Keratinocyte (primary cell): ENCODE results near the gene CDH13. TPM values are rescaled to one million over a fixed set of nuclear protein-coding genes. Genes with fewer than 3 reads are reported as not detected.

Source experiments
- DNase-seq: peaks from one replicate; pipeline ENCODE4 v3.0.0-alpha.2; 2011; ENCODE audit warnings: low read depth, missing footprints, low spot score
- FAIRE-seq: peaks from 2 replicates; lab custom pipeline; 2011; peaks lifted over from hg19 to GRCh38; lab: Jason Lieb, UNC
- H2AFZ ChIP-seq: 2 replicates; pipeline ENCODE4 v1.6.0; 2012; ENCODE audit warnings: low read length, control low read depth, inconsistent platforms; ENCODE audit not compliant: control insufficient read depth
- H3K27ac ChIP-seq: 2 replicates; pipeline ENCODE4 v1.5.1; 2011; ENCODE audit warnings: low read length; ENCODE audit not compliant: control insufficient read depth, insufficient read depth
- H3K27me3 ChIP-seq: 3 replicates; pipeline ENCODE4 v1.6.0; 2011; ENCODE audit warnings: low read length; ENCODE audit not compliant: control insufficient read depth, insufficient read depth; ENCODE audit errors: extremely low read depth
- H3K36me3 ChIP-seq, 2 experiments: 2 replicates in 1 of 2; 3 replicates in 1 of 2; pipeline ENCODE4 v1.5.1; 2011; ENCODE audit warnings: low read length in 2 of 2, mild to moderate bottlenecking in 1 of 2; ENCODE audit not compliant: control insufficient read depth in 2 of 2, insufficient read depth in 2 of 2; ENCODE audit errors: extremely low read depth in 1 of 2
- H3K4me1 ChIP-seq: 3 replicates; pipeline ENCODE4 v1.5.1; 2011; ENCODE audit warnings: low read length; ENCODE audit not compliant: control insufficient read depth, insufficient read depth; ENCODE audit errors: extremely low read depth
- H3K4me2 ChIP-seq: 3 replicates; pipeline ENCODE4 v1.6.0; 2011; ENCODE audit warnings: low read depth, low read length; ENCODE audit not compliant: control insufficient read depth, insufficient read depth; ENCODE audit errors: extremely low read depth
- H3K4me3 ChIP-seq, 3 experiments: fragments of 200-600 bp in 1 of 3; sonication (generic) in 1 of 3; 2 replicates in 2 of 3; 3 replicates in 1 of 3; pipeline ENCODE4 v1.5.1; 2011 to 2016; ENCODE audit warnings: low read length in 3 of 3, mild to moderate bottlenecking in 3 of 3, control low read depth in 2 of 3, inconsistent platforms in 1 of 3, low read depth in 1 of 3, mixed read lengths in 1 of 3, mixed run types in 1 of 3, moderate library complexity in 1 of 3; ENCODE audit not compliant: control insufficient read depth in 2 of 3, insufficient read depth in 2 of 3; ENCODE audit errors: extremely low read depth in 1 of 3
- H3K79me2 ChIP-seq: 2 replicates; pipeline ENCODE4 v1.6.0; 2012; ENCODE audit warnings: low read length; ENCODE audit not compliant: control insufficient read depth, insufficient read depth
- H3K9ac ChIP-seq: 3 replicates; pipeline ENCODE4 v1.6.0; 2011; ENCODE audit warnings: low read length; ENCODE audit not compliant: control insufficient read depth, insufficient read depth; ENCODE audit errors: extremely low read depth
- H3K9me1 ChIP-seq: 3 replicates; pipeline ENCODE4 v1.6.0; 2011; ENCODE audit warnings: low read length; ENCODE audit not compliant: control insufficient read depth, insufficient read depth; ENCODE audit errors: extremely low read depth
- H3K9me3 ChIP-seq: 2 replicates; pipeline ENCODE4 v1.5.1; 2012; ENCODE audit warnings: low read depth, low read length; ENCODE audit not compliant: control insufficient read depth
- H4K20me1 ChIP-seq: 3 replicates; pipeline ENCODE4 v1.6.0; 2011; ENCODE audit warnings: low read length; ENCODE audit not compliant: control insufficient read depth, insufficient read depth; ENCODE audit errors: extremely low read depth
- CTCF ChIP-seq, 3 experiments: IDR thresholded peaks in 1 of 3; conservative IDR thresholded peaks in 1 of 3; optimal IDR thresholded peaks in 1 of 3; 2 replicates in 2 of 3; 3 replicates in 1 of 3; pipeline versions ENCODE3 to v1.5.1; 2011; ENCODE audit warnings: low read length in 3 of 3, mild to moderate bottlenecking in 3 of 3, moderate library complexity in 2 of 3, control low read depth in 1 of 3, inconsistent platforms in 1 of 3; ENCODE audit not compliant: insufficient read depth in 2 of 3; ENCODE audit errors: extremely low read depth in 1 of 3
- EZH2 ChIP-seq: IDR thresholded peaks from one replicate; pipeline ENCODE4 v1.6.1; 2012; ENCODE audit warnings: inconsistent platforms, mild to moderate bottlenecking, low read length, moderate library complexity
- dilution Hi-C: fragments of 300-500 bp; cut with MboI; formaldehyde crosslinking; loops from one replicate; pipeline ENCODE4 v1.7.0; 2020; ENCODE audit warnings: low sequenced_read_pairs; ENCODE audit not compliant: extremely low pct_ligation_motif_present
- polyA plus RNA-seq, 5 experiments: library from polyadenylated mRNA; depleted of rRNA in 3 of 5; stranded (reverse) in 3 of 5; stranded (forward) in 1 of 5; unstranded in 1 of 5; fragments of >200 nt; gene quantifications; 1 replicate in 1 of 5; 2 replicates in 3 of 5; 3 replicates in 1 of 5; pipeline versions ENCODE4 v1.2.1 to v1.2.3, GENCODE V29; 2011 to 2012; ENCODE audit warnings: missing spikeins in 2 of 5, low read depth in 1 of 5, low replicate concordance in 1 of 5

Gene CDH13
- polyA plus RNA-seq, 1 donor (not counting 4 experiments of a cell fraction or from before 2014, with no cell fraction given): 111 TPM

GRCh38 chr16:83013071-83013470 is 386.3 kb downstream of the CDH13 start:
- Histone ChIP-seq H3K36me3 (peaks cover 0 to 1% of the 10 kb centered on the region in 2 experiments), H4K20me1 (no peaks in the 10 kb centered on the region), H3K4me3 (no peak overlapping the region), H3K79me2 (no peaks in the 10 kb centered on the region), H3K9ac (no peak overlapping the region), H3K27ac (no peak overlapping the region), H3K9me1 (no peaks in the 10 kb centered on the region), H3K4me2 (no peak overlapping the region), H3K9me3 (no peaks in the 10 kb centered on the region), H2AFZ (no peak overlapping the region), H3K4me1 (no peaks in the 10 kb centered on the region), H3K27me3 (no peaks in the 10 kb centered on the region)
- DNase-seq (no peak), FAIRE-seq (no peak)
- dilution Hi-C loops: no loop called here
- no peak for TF ChIP-seq EZH2
- TF ChIP-seq CTCF (optimal IDR thresholded peaks at IDR 0.05 in 1 of 3, IDR thresholded peaks at IDR 0.05 in 1 of 3, conservative IDR thresholded peaks at IDR 0.05 in 1 of 3; ENCODE audit: extremely low read depth in 1 of 3, insufficient read depth in 2 of 3, low read length in 3 of 3): no peak

GRCh38 chr16:83019963-83020362 is 393.2 kb downstream of the CDH13 start:
- Histone ChIP-seq H3K36me3 (peaks cover 0 to 4% of the 10 kb centered on the region in 2 experiments), H3K4me2 (no peak overlapping the region), H3K79me2 (no peaks in the 10 kb centered on the region), H2AFZ (no peak overlapping the region), H4K20me1 (no peaks in the 10 kb centered on the region), H3K27me3 (no peaks in the 10 kb centered on the region), H3K4me3 (no peak overlapping the region), H3K4me1 (no peaks in the 10 kb centered on the region), H3K27ac (no peak overlapping the region), H3K9me3 (no peaks in the 10 kb centered on the region), H3K9me1 (no peaks in the 10 kb centered on the region), H3K9ac (no peak overlapping the region)
- FAIRE-seq (no peak), DNase-seq (no peak)
- no peak for TF ChIP-seq EZH2
- no peak for TF ChIP-seq CTCF (optimal IDR thresholded peaks at IDR 0.05 in 1 of 3, IDR thresholded peaks at IDR 0.05 in 1 of 3, conservative IDR thresholded peaks at IDR 0.05 in 1 of 3; ENCODE audit: extremely low read depth in 1 of 3, insufficient read depth in 2 of 3, low read length in 3 of 3)
- dilution Hi-C loops: no loop called here
